ENCODE measurements around the gene ZNF783. TPM values are rescaled to one million over a fixed set of nuclear protein-coding genes. Genes with fewer than 3 reads are reported as not detected.

ZNF783 gene
- polyA plus RNA-seq, 1 experiment, result 6.9 TPM

DNA sequence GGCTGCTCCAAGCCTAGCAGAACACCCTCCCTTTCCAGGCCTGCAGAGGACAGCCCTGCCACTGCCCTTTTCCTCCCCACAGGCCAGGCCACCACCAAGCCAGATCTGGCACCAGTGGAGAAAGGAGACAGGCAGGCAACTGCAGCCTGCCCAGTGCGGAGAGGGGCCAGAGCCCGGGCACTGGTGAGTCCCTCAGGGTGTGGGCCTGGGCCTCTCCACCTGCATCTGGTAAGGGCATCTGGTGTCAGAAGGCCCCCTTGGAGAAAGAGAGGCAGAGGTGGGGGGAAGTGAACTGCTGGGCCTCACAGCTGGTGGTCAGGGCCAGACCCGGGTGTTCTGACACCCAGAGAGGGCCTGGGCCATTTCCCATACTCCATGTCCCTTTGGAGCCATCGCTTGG, 27.9 kb downstream of the ZNF783 start:
- POLR2A ChIA-PET, result interaction anchor here (0.7 kb wide), 1 partner anchor 95 kb away, joined by 6 read pairs; no protein-coding TSS in a partner anchor
- no peak overlapping the region for H3K4me3 ChIP-seq (ENCODE audit: low read depth, low read length)
- TF ChIP-seq CTCF (IDR thresholded peaks at IDR 0.05; ENCODE audit: insufficient read depth, low read depth, low read length), result no peak
- DNase-seq (ENCODE audit: low read depth), result no peak
- CTCF ChIA-PET, result interaction anchor here (0.6 kb wide), 1 partner anchor 21 kb away, joined by 3 read pairs; no protein-coding TSS in a partner anchor
- H3K27me3 ChIP-seq (ENCODE audit: control insufficient read depth, insufficient read depth, low read length), result no peaks in the 10 kb centered on the region
- H3K36me3 ChIP-seq (ENCODE audit: control insufficient read depth, insufficient read depth, low read length), result peaks cover 9% of the 10 kb centered on the region

DNA sequence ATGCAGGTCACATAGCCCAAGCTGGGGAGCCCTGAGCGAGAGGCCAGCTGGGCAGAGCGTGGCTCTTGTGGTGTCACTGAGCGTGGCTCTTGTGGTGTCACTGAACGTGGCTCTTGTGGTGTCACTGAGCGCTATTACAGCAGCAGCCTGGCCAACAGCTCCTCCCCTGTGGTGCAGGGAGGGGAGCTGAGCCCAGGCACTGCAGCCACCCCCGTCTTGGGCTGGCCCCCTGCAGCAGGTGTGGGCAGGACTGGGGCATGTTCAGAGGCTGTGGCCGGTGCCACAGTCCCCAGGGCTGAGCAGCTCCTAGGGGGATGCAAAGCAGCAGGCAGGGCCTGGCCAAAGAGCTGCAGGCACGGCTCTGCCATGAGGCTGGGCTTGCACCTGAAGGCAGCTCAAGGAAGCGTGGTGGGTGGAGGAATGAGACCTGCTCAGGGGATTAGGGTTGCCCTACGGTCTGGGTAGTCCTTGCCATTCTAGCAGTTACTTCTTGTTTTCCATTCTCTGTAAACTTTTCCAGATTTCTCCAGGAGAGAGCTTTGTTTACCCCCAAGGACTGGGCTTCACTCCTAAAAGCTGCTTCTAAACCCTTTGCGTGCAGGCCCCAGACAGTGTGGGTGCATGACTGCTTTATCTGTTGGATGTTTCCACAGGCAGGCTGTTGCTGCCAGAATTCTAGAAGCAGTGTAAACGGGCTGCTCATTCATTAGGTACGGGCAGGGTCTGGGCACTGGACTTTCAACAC, 29.2 kb downstream of the ZNF783 start:
- Histone ChIP-seq H3K36me3 (ENCODE audit: control insufficient read depth, insufficient read depth, low read length) (peaks cover 9% of the 10 kb centered on the region), H3K4me3 (ENCODE audit: low read depth, low read length) (no peak overlapping the region), H3K27me3 (ENCODE audit: control insufficient read depth, insufficient read depth, low read length) (no peaks in the 10 kb centered on the region)
- ChIA-PET CTCF (interaction anchor here (3.0 kb wide), 1 partner anchor 20 kb away, joined by 14 read pairs; no protein-coding TSS in a partner anchor), POLR2A (no interaction called here)
- no peak for DNase-seq (ENCODE audit: low read depth)
- no peak for TF ChIP-seq CTCF (IDR thresholded peaks at IDR 0.05; ENCODE audit: insufficient read depth, low read depth, low read length)

- no peak for TF ChIP-seq CTCF (IDR thresholded peaks at IDR 0.05; ENCODE audit: insufficient read depth, low read depth, low read length)
- ChIA-PET CTCF (interaction anchor here (3.0 kb wide), 1 partner anchor 19 kb away, joined by 14 read pairs; no protein-coding TSS in a partner anchor), POLR2A (no interaction called here)
- no peak for DNase-seq (ENCODE audit: low read depth)
- Histone ChIP-seq H3K36me3 (ENCODE audit: control insufficient read depth, insufficient read depth, low read length) (peaks cover 9% of the 10 kb centered on the region), H3K27me3 (ENCODE audit: control insufficient read depth, insufficient read depth, low read length) (no peaks in the 10 kb centered on the region), H3K4me3 (ENCODE audit: low read depth, low read length) (no peak overlapping the region)
Observed at GRCh38 chr7:149291781-149292461, 29.9 kb downstream of the ZNF783 start.

DNA sequence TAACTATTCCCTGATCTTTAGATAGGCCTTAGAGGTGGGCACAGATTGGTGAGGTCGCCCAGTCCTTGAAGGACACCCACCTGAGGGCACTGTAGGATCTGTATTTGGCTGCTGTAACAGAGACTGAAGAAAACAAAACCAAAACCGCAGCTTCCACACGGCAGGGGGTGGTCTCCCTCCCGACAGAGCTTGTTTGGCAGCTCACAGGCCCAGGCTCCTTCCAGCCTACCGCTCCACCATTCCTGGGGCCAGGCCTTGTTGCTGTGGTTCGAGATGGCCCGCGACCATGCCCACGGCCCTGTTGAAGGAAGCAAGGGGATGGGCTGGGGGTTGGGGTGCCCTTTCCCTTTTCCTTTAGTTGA, 30.4 kb downstream of the ZNF783 start:
- Histone ChIP-seq H3K4me3 (ENCODE audit: low read depth, low read length) (no peak overlapping the region), H3K27me3 (ENCODE audit: control insufficient read depth, insufficient read depth, low read length) (no peaks in the 10 kb centered on the region), H3K36me3 (ENCODE audit: control insufficient read depth, insufficient read depth, low read length) (peaks cover 9% of the 10 kb centered on the region)
- POLR2A ChIA-PET, result interaction anchor here (0.6 kb wide), 1 partner anchor 13 kb away, joined by 5 read pairs; no protein-coding TSS in a partner anchor
- DNase-seq (ENCODE audit: low read depth), result no peak
- CTCF ChIA-PET, result interaction anchor here (3.0 kb wide), 1 partner anchor 18 kb away, joined by 14 read pairs; no protein-coding TSS in a partner anchor
- TF ChIP-seq CTCF (IDR thresholded peaks at IDR 0.05; ENCODE audit: insufficient read depth, low read depth, low read length), result no peak

DNA sequence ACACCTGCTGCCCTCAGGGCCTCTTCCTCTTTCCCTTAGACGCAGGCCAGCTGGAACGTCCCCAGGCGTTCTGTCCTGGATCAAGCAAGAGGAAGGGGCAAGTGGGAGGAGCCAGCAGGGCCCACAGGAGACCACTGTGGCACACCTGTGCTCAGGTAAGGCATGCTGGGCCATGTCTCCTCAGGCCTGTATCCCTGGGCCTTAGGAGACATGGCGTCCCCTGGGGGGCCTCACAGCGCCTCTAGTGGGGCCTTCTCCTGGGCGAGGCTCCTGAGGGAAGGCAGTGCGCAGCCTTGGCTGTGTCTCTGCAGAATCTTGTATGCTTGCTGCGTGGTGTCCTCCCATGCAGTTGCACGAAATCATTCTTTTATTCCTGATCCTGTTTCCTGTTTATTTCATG, 31.3 kb downstream of the ZNF783 start:
- ChIA-PET POLR2A (no interaction called here), CTCF (no interaction called here)
- no peak for TF ChIP-seq CTCF (IDR thresholded peaks at IDR 0.05; ENCODE audit: insufficient read depth, low read depth, low read length)
- Histone ChIP-seq H3K36me3 (ENCODE audit: control insufficient read depth, insufficient read depth, low read length) (peaks cover 9% of the 10 kb centered on the region), H3K4me3 (ENCODE audit: low read depth, low read length) (no peak overlapping the region), H3K27me3 (ENCODE audit: control insufficient read depth, insufficient read depth, low read length) (no peaks in the 10 kb centered on the region)
- DNase-seq (ENCODE audit: low read depth), result no peak

Data from BJ (cell line).